ENCODE data around the gene HOXA13.

HOXA13 gene

DNA sequence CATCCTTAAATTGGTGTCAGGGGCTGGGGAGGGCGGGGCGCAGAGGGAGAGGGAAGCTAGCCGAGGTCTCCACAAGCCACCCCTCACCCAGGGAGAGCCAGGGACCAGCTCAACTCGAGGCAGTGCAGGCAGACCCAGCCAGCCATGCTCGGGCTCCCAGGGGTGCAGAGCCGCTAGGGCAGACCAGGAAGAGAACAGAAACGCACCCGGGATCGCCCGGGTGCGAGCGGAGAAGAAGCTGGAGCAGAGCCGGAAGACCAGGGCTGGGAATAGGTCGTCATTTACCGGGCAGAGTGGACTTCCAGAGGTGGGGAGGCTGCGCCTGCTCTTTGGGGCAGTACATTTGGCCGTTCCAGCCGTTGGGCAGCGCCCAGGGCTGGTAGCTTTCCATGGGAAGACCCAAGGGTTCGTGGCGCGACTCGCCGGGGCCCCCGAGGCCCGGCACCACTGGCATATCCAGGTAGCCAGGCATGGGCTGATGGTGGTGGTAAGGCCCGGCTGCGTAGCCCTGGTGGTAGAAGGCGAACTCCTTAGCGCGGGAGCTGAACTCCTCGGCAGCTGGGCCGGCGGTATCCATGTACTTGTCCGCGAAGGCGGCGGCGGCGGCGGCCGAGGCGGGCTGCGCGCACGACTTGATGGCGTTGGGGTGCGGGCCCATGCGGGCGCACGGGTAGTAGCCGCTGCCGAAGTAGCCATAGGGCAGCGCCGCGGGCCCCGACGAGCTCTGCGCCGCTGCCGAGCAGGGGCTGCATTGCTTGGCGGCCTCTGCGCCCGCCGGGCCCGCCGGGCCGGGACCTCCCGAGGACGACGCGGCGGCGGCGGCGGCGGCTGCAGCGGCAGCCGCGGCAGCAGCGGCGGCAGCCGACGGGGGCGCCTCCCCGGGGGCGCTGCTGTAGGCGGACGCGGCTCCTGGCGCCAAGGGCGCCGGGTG is 755 bp downstream of the HOXA13 start (continued):
- TF ChIP-seq ZNF214 (tag by site-specific recombination; IDR thresholded peaks at IDR 0.05; ENCODE audit: borderline replicate concordance), result no peak
- TF ChIP-seq ZNF701 (tag by site-specific recombination; IDR thresholded peaks at IDR 0.05), result no peak
- TF ChIP-seq, protein P1, sequence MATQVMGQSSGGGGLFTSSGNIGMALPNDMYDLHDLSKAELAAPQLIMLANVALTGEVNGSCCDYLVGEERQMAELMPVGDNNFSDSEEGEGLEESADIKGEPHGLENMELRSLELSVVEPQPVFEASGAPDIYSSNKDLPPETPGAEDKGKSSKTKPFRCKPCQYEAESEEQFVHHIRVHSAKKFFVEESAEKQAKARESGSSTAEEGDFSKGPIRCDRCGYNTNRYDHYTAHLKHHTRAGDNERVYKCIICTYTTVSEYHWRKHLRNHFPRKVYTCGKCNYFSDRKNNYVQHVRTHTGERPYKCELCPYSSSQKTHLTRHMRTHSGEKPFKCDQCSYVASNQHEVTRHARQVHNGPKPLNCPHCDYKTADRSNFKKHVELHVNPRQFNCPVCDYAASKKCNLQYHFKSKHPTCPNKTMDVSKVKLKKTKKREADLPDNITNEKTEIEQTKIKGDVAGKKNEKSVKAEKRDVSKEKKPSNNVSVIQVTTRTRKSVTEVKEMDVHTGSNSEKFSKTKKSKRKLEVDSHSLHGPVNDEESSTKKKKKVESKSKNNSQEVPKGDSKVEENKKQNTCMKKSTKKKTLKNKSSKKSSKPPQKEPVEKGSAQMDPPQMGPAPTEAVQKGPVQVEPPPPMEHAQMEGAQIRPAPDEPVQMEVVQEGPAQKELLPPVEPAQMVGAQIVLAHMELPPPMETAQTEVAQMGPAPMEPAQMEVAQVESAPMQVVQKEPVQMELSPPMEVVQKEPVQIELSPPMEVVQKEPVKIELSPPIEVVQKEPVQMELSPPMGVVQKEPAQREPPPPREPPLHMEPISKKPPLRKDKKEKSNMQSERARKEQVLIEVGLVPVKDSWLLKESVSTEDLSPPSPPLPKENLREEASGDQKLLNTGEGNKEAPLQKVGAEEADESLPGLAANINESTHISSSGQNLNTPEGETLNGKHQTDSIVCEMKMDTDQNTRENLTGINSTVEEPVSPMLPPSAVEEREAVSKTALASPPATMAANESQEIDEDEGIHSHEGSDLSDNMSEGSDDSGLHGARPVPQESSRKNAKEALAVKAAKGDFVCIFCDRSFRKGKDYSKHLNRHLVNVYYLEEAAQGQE (tag by site-specific recombination; IDR thresholded peaks at IDR 0.05), result no peak
- TF ChIP-seq, protein P2, sequence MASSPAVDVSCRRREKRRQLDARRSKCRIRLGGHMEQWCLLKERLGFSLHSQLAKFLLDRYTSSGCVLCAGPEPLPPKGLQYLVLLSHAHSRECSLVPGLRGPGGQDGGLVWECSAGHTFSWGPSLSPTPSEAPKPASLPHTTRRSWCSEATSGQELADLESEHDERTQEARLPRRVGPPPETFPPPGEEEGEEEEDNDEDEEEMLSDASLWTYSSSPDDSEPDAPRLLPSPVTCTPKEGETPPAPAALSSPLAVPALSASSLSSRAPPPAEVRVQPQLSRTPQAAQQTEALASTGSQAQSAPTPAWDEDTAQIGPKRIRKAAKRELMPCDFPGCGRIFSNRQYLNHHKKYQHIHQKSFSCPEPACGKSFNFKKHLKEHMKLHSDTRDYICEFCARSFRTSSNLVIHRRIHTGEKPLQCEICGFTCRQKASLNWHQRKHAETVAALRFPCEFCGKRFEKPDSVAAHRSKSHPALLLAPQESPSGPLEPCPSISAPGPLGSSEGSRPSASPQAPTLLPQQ (tag by site-specific recombination; IDR thresholded peaks at IDR 0.05), result no peak
- TF ChIP-seq, protein P3, sequence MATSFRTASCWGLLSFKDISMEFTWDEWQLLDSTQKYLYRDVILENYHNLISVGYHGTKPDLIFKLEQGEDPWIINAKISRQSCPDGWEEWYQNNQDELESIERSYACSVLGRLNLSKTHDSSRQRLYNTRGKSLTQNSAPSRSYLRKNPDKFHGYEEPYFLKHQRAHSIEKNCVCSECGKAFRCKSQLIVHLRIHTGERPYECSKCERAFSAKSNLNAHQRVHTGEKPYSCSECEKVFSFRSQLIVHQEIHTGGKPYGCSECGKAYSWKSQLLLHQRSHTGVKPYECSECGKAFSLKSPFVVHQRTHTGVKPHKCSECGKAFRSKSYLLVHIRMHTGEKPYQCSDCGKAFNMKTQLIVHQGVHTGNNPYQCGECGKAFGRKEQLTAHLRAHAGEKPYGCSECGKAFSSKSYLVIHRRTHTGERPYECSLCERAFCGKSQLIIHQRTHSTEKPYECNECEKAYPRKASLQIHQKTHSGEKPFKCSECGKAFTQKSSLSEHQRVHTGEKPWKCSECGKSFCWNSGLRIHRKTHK (tag by site-specific recombination; IDR thresholded peaks at IDR 0.05), result no peak
- no peak for TF ChIP-seq ZNF133 (tag by site-specific recombination; IDR thresholded peaks at IDR 0.05)
- no peak for TF ChIP-seq SCRT1 (tag by site-specific recombination; IDR thresholded peaks at IDR 0.05; ENCODE audit: borderline replicate concordance)
- TF ChIP-seq ZNF664 (tag by site-specific recombination; IDR thresholded peaks at IDR 0.05), result no peak
- no peak for TF ChIP-seq ZNF350 (tag by site-specific recombination; IDR thresholded peaks at IDR 0.05)
- TF ChIP-seq, protein P4, sequence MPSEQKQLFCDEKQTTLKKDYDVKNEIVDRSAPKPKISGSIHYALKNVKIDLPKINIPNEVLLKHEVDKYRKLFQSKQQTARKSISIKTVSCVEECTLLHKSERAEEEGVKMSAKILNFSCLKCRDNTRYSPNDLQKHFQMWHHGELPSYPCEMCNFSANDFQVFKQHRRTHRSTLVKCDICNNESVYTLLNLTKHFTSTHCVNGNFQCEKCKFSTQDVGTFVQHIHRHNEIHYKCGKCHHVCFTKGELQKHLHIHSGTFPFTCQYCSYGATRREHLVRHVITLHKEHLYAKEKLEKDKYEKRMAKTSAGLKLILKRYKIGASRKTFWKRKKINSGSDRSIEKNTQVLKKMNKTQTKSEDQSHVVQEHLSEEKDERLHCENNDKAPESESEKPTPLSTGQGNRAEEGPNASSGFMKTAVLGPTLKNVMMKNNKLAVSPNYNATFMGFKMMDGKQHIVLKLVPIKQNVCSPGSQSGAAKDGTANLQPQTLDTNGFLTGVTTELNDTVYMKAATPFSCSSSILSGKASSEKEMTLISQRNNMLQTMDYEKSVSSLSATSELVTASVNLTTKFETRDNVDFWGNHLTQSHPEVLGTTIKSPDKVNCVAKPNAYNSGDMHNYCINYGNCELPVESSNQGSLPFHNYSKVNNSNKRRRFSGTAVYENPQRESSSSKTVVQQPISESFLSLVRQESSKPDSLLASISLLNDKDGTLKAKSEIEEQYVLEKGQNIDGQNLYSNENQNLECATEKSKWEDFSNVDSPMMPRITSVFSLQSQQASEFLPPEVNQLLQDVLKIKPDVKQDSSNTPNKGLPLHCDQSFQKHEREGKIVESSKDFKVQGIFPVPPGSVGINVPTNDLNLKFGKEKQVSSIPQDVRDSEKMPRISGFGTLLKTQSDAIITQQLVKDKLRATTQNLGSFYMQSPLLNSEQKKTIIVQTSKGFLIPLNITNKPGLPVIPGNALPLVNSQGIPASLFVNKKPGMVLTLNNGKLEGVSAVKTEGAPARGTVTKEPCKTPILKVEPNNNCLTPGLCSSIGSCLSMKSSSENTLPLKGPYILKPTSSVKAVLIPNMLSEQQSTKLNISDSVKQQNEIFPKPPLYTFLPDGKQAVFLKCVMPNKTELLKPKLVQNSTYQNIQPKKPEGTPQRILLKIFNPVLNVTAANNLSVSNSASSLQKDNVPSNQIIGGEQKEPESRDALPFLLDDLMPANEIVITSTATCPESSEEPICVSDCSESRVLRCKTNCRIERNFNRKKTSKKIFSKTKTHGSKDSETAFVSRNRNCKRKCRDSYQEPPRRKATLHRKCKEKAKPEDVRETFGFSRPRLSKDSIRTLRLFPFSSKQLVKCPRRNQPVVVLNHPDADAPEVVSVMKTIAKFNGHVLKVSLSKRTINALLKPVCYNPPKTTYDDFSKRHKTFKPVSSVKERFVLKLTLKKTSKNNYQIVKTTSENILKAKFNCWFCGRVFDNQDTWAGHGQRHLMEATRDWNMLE (tag by site-specific recombination; conservative IDR thresholded peaks at IDR 0.05; ENCODE audit: low read depth), result no peak
- TF ChIP-seq ZNF624 (tag by site-specific recombination; IDR thresholded peaks at IDR 0.05), result no peak
- no peak for TF ChIP-seq ZSCAN23 (tag by site-specific recombination; IDR thresholded peaks at IDR 0.05)
- no peak for TF ChIP-seq ZNF132 (tag by site-specific recombination; IDR thresholded peaks at IDR 0.05; ENCODE audit: borderline replicate concordance)
- TF ChIP-seq, protein P5, sequence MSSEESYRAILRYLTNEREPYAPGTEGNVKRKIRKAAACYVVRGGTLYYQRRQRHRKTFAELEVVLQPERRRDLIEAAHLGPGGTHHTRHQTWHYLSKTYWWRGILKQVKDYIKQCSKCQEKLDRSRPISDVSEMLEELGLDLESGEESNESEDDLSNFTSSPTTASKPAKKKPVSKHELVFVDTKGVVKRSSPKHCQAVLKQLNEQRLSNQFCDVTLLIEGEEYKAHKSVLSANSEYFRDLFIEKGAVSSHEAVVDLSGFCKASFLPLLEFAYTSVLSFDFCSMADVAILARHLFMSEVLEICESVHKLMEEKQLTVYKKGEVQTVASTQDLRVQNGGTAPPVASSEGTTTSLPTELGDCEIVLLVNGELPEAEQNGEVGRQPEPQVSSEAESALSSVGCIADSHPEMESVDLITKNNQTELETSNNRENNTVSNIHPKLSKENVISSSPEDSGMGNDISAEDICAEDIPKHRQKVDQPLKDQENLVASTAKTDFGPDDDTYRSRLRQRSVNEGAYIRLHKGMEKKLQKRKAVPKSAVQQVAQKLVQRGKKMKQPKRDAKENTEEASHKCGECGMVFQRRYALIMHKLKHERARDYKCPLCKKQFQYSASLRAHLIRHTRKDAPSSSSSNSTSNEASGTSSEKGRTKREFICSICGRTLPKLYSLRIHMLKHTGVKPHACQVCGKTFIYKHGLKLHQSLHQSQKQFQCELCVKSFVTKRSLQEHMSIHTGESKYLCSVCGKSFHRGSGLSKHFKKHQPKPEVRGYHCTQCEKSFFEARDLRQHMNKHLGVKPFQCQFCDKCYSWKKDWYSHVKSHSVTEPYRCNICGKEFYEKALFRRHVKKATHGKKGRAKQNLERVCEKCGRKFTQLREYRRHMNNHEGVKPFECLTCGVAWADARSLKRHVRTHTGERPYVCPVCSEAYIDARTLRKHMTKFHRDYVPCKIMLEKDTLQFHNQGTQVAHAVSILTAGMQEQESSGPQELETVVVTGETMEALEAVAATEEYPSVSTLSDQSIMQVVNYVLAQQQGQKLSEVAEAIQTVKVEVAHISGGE (tag by site-specific recombination; conservative IDR thresholded peaks at IDR 0.05; ENCODE audit: low read depth), result no peak
- TF ChIP-seq ZNF843 (tag by site-specific recombination; IDR thresholded peaks at IDR 0.05), result no peak
- no peak for TF ChIP-seq ZFP3 (tag by site-specific recombination; IDR thresholded peaks at IDR 0.05; ENCODE audit: low read depth)
- TF ChIP-seq ZNF677 (tag by site-specific recombination; IDR thresholded peaks at IDR 0.05), result 0 out of 2 replicates have a peak, but pooled peaks have one; percentile 6
- TF ChIP-seq ZNF433 (tag by site-specific recombination; IDR thresholded peaks at IDR 0.05; ENCODE audit: low read depth), result no peak
- no peak for TF ChIP-seq SP2 (tag by site-specific recombination; IDR thresholded peaks at IDR 0.05)
- no peak for TF ChIP-seq ZNF19 (tag by site-specific recombination; IDR thresholded peaks at IDR 0.05; ENCODE audit: low read depth)
- TF ChIP-seq, protein P6, sequence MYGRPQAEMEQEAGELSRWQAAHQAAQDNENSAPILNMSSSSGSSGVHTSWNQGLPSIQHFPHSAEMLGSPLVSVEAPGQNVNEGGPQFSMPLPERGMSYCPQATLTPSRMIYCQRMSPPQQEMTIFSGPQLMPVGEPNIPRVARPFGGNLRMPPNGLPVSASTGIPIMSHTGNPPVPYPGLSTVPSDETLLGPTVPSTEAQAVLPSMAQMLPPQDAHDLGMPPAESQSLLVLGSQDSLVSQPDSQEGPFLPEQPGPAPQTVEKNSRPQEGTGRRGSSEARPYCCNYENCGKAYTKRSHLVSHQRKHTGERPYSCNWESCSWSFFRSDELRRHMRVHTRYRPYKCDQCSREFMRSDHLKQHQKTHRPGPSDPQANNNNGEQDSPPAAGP (tag by site-specific recombination; IDR thresholded peaks at IDR 0.05), result no peak
- peak; percentile 75 for TF ChIP-seq ZBTB48 (tag by site-specific recombination; IDR thresholded peaks at IDR 0.05)
